Measurements from ENCODE around the gene KYNU.

KYNU gene

DNA sequence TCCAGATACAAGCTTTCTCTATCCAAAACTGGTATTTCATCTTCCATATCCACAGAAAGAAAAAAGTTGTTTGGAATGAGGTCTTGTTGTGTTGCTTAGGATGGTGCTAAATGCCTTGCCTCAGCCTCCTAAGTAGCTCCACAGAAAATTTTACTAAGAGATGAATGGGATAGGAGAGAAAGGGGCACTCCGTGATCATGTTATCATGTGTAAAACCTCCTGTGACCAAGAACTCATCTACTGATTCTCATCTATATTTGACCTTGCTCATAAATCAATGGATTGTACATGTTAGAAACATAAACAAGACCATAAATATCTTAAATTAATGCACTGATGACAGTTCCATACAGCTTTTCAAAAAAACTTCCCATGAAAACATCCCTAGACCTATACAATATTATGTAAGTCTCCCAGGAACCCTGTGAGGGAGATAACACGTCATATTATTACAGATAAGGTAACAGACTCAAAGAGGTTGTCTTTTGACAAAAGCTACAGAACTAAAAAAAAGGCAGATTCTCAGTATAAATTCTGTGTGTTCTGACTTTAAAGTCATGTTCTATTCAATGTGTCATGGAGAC lies 29.3 kb upstream of the KYNU start:
- Histone ChIP-seq H3K27ac (ENCODE audit: low read depth, low read length) (no peak overlapping the region), H3K36me3 (ENCODE audit: control insufficient read depth, low read length) (peaks cover 46% of the 10 kb centered on the region), H3F3A (ENCODE audit: control insufficient read depth, insufficient read depth) (no peaks in the 10 kb centered on the region), H3K4me2 (ENCODE audit: low read length) (no peak overlapping the region), H3K9me2 (replicated peaks; ENCODE audit: control insufficient read depth, low read length) (no peaks in the 10 kb centered on the region), H3K79me2 (ENCODE audit: control insufficient read depth, low read length) (no peaks in the 10 kb centered on the region), H3K9me3 (ENCODE audit: control insufficient read depth, insufficient read depth, low read length) (no peaks in the 10 kb centered on the region), H3K4me1 (ENCODE audit: control insufficient read depth, low read length) (0 out of 2 replicates have a peak, but pooled peaks cover 10% of the 10 kb centered on the region), H3K4me3 (ENCODE audit: low read length) (no peak overlapping the region), H4K20me1 (ENCODE audit: control insufficient read depth, insufficient read depth, low read depth, low read length) (no peaks in the 10 kb centered on the region), H3K27me3 (ENCODE audit: control insufficient read depth, low read length) (no peaks in the 10 kb centered on the region)
- no peak for TF ChIP-seq CTCF (IDR thresholded peaks at IDR 0.05; ENCODE audit: low read depth, low read length, poor library complexity, severe bottlenecking)

DNA sequence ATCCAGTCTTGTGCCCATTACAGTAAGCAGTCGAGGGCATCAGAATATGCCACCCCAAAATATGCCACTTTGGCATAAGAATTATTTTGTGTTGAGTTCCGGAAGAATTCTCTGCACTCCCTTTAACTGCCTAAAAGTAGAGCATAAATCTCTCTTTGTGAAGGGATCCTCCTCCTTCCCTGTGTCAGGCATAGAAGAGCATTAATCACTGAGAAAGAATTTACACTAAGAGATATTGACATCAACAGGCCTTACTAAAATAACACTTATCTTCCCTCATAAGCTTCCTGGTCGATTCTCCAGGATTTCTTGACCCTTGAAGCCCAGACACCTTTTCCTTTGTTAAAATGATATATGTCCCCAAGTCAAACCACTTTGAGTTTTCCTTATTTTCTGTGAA lies 27.6 kb upstream of the KYNU start:
- H3K9me2 ChIP-seq (replicated peaks; ENCODE audit: control insufficient read depth, low read length): no peaks in the 10 kb centered on the region
- no peaks in the 10 kb centered on the region for H3K27me3 ChIP-seq (ENCODE audit: control insufficient read depth, low read length)
- H3F3A ChIP-seq (ENCODE audit: control insufficient read depth, insufficient read depth): no peaks in the 10 kb centered on the region
- no peaks in the 10 kb centered on the region for H3K79me2 ChIP-seq (ENCODE audit: control insufficient read depth, low read length)
- no peak overlapping the region for H3K27ac ChIP-seq (ENCODE audit: low read depth, low read length)
- TF ChIP-seq CTCF (IDR thresholded peaks at IDR 0.05; ENCODE audit: low read depth, low read length, poor library complexity, severe bottlenecking) (no peak), EZH2phosphoT487 (IDR thresholded peaks at IDR 0.05; ENCODE audit: borderline replicate concordance, low read length) (no peak)
- no peaks in the 10 kb centered on the region for H3K9me3 ChIP-seq (ENCODE audit: control insufficient read depth, insufficient read depth, low read length)
- 0 out of 2 replicates have a peak, but pooled peaks cover 2% of the 10 kb centered on the region for H3K4me1 ChIP-seq (ENCODE audit: control insufficient read depth, low read length)
- H4K20me1 ChIP-seq (ENCODE audit: control insufficient read depth, insufficient read depth, low read depth, low read length): no peaks in the 10 kb centered on the region
- no peak overlapping the region for H3K4me3 ChIP-seq (ENCODE audit: low read length)
- H3K36me3 ChIP-seq (ENCODE audit: control insufficient read depth, low read length): peaks cover 59% of the 10 kb centered on the region
- H3K4me2 ChIP-seq (ENCODE audit: low read length): no peak overlapping the region

- Histone ChIP-seq H4K20me1 (ENCODE audit: control insufficient read depth, insufficient read depth, low read depth, low read length) (no peaks in the 10 kb centered on the region), H3K9me3 (ENCODE audit: control insufficient read depth, insufficient read depth, low read length) (no peaks in the 10 kb centered on the region), H3K27ac (ENCODE audit: low read depth, low read length) (no peak overlapping the region), H3K4me1 (ENCODE audit: control insufficient read depth, low read length) (no peaks in the 10 kb centered on the region), H3F3A (ENCODE audit: control insufficient read depth, insufficient read depth) (no peaks in the 10 kb centered on the region), H3K36me3 (ENCODE audit: control insufficient read depth, low read length) (peaks cover 86% of the 10 kb centered on the region), H3K27me3 (ENCODE audit: control insufficient read depth, low read length) (no peaks in the 10 kb centered on the region), H3K4me3 (ENCODE audit: low read length) (no peak overlapping the region), H3K4me2 (ENCODE audit: low read length) (no peak overlapping the region), H3K79me2 (ENCODE audit: control insufficient read depth, low read length) (no peaks in the 10 kb centered on the region), H3K9me2 (replicated peaks; ENCODE audit: control insufficient read depth, low read length) (no peaks in the 10 kb centered on the region)
- TF ChIP-seq EZH2phosphoT487 (IDR thresholded peaks at IDR 0.05; ENCODE audit: borderline replicate concordance, low read length) (no peak), CTCF (IDR thresholded peaks at IDR 0.05; ENCODE audit: low read depth, low read length, poor library complexity, severe bottlenecking) (no peak)
Measured at GRCh38 chr2:142853912-142854311, 23.6 kb upstream of the KYNU start.
